Spinal cord (tissue), 10 donors: ENCODE results near the gene CDKN1A. TPM values are rescaled to one million over a fixed set of nuclear protein-coding genes. Genes with fewer than 3 reads are reported as not detected.
A peak's percentile ranks its signal among the peaks of the same experiment; 100 is the strongest.

ENCODE experiments used
- DNase-seq, 6 donors: peaks; one replicate each; pipeline versions ENCODE4 v3.0.0 to v3.0.0-alpha.2; 2013 to 2015; ENCODE audit warnings: low spot score in 6 of 6, low read depth in 4 of 6
- H3K27ac ChIP-seq: one replicate; pipeline ENCODE4 v1.5.1; 2013; ENCODE audit warnings: low read depth, low read length, control low read depth
- H3K27me3 ChIP-seq: one replicate; pipeline ENCODE4 v1.6.1; 2013; ENCODE audit warnings: low read length; ENCODE audit not compliant: control insufficient read depth, insufficient read depth
- H3K36me3 ChIP-seq: one replicate; pipeline ENCODE4 v1.6.1; 2013; ENCODE audit warnings: low read length; ENCODE audit not compliant: control insufficient read depth, insufficient read depth
- H3K4me1 ChIP-seq: one replicate; pipeline ENCODE4 v1.6.1; 2013; ENCODE audit warnings: low read length; ENCODE audit not compliant: control insufficient read depth, insufficient read depth
- H3K4me3 ChIP-seq: one replicate; pipeline ENCODE4 v1.5.1; 2013; ENCODE audit warnings: low read depth, low read length, control low read depth
- H3K9me3 ChIP-seq: one replicate; pipeline ENCODE4 v1.6.1; 2013; ENCODE audit warnings: low read length; ENCODE audit not compliant: control insufficient read depth, insufficient read depth
- WGBS: methylation state at CpG from one replicate; pipeline ENCODE4 v1.1.5; 2013; ENCODE audit warnings: missing lambda C conversion rate; ENCODE audit not compliant: insufficient coverage; 5-methylcytosine and 5-hydroxymethylcytosine counted together
- long read RNA-seq, 4 donors: transcript quantifications; one replicate each; lab custom pipeline, GENCODE V29; 2026
- polyA plus RNA-seq, 2 donors: library from polyadenylated mRNA; unstranded; fragments of 120-200 nt; gene quantifications; one replicate each; pipeline ENCODE4 v1.2.1, GENCODE V29; 2013; ENCODE audit not compliant: insufficient read length in 2 of 2
- total RNA-seq, 2 donors: library from RNA; depleted of rRNA in 1 of 2; stranded (reverse); fragments of 120-200 nt in 1 of 2; fragments of >200 nt in 1 of 2; gene quantifications; one replicate each; pipeline versions ENCODE4 v1.2.3 to v1.2.4, GENCODE V29; 2013 to 2014
- donor health status: healthy.

Gene CDKN1A
- total RNA-seq: 10 to 100 TPM in 1 of 2 donors, 1 to 10 TPM in 1; 9.1 to 10.6 TPM
- polyA plus RNA-seq: 1 to 10 TPM; 9.5 to 9.9 TPM
- long read RNA-seq, donor 1, transcript CDKN1A-201 (3 exons, 2,180 nt): major isoform, 6 of 7 reads
- long read RNA-seq, donor 1, partial matches to known transcripts: 0 of 7 reads
- long read RNA-seq, donor 1, other reads (novel, unspliced or antisense): 0 of 7 reads
- long read RNA-seq, donor 2, partial matches to known transcripts: 0 of 4 reads
- long read RNA-seq, donor 2, other reads (novel, unspliced or antisense): 0 of 4 reads
- long read RNA-seq, donor 3, partial matches to known transcripts: 0 of 1 reads
- long read RNA-seq, donor 3, other reads (novel, unspliced or antisense): 0 of 1 reads
- long read RNA-seq, donor 4, partial matches to known transcripts: 0 of 3 reads
- long read RNA-seq, donor 4, other reads (novel, unspliced or antisense): 0 of 3 reads

DNA sequence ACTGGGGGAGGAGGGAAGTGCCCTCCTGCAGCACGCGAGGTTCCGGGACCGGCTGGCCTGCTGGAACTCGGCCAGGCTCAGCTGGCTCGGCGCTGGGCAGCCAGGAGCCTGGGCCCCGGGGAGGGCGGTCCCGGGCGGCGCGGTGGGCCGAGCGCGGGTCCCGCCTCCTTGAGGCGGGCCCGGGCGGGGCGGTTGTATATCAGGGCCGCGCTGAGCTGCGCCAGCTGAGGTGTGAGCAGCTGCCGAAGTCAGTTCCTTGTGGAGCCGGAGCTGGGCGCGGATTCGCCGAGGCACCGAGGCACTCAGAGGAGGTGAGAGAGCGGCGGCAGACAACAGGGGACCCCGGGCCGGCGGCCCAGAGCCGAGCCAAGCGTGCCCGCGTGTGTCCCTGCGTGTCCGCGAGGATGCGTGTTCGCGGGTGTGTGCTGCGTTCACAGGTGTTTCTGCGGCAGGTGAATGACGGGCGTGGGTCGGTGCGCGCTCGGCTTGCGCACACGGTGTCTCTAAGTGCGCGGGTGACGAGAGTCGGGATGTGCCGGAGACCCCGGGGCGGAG is at the start of gene CDKN1A:
Gene CDKN1A (plus strand): TSS at position 227 of the 555 bp plus-strand sequence. CDS start 5,388 bp downstream, outside the sequence.
- Histone ChIP-seq H3K4me1 (peaks cover 36% of the 10 kb centered on the region), H3K4me3 (peak within 1 kb of the TSS; percentile 64), H3K27me3 (peaks cover 34% of the 10 kb centered on the region), H3K36me3 (no peaks in the 10 kb centered on the region), H3K27ac (no peak within 1 kb of the TSS), H3K9me3 (no peaks in the 10 kb centered on the region)
- under 1% methylated on average over 63 of the region's 63 CpGs for WGBS
- peak in 3 of 6 donors; percentile 35 to 87 (median 78) for DNase-seq

- DNase-seq: no peak
- H3K4me3 ChIP-seq: no peak overlapping the region
- H3K27ac ChIP-seq: no peak overlapping the region
- peaks cover 26% of the 10 kb centered on the region for H3K4me1 ChIP-seq
- H3K9me3 ChIP-seq: no peaks in the 10 kb centered on the region
- no peaks in the 10 kb centered on the region for H3K36me3 ChIP-seq
- WGBS: 93% methylated on average over 9 of the region's 11 CpGs
- no peaks in the 10 kb centered on the region for H3K27me3 ChIP-seq
These were observed 48.7 kb upstream of the CDKN1A start for GRCh38 chr6:36629784-36630183.

GRCh38 chr6:36631326-36632011 is 47.0 kb upstream of the CDKN1A start:
- no peak overlapping the region for H3K4me3 ChIP-seq
- 68% methylated on average over 6 of the region's 14 CpGs for WGBS
- peaks cover 23% of the 10 kb centered on the region for H3K4me1 ChIP-seq
- no peak overlapping the region for H3K27ac ChIP-seq
- no peaks in the 10 kb centered on the region for H3K36me3 ChIP-seq
- DNase-seq: no peak
- no peaks in the 10 kb centered on the region for H3K9me3 ChIP-seq
- no peaks in the 10 kb centered on the region for H3K27me3 ChIP-seq

DNA sequence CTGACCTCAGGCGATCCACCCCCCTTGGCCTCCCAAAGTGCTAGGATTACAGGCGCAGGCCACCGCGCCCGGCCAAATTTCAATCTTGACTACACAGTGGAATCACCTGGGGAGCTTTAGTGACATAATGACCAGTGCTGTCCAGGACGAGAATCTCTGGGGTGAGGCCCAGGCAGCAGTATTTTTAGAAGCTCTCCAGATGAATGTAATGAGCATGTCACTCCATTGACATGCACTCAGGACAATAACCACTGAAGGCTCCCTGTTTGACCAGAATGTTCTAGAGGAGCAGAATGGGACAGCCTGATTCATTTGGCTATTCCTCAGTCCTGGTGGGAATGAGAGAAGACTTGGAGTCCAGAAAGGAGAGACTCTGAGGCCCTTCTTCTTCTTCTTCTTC is 45.1 kb upstream of the CDKN1A start:
- Histone ChIP-seq H3K4me1 (peaks cover 27% of the 10 kb centered on the region), H3K36me3 (no peaks in the 10 kb centered on the region)
- whole genome bisulfite sequencing: 89% methylated on average over 6 of the region's 6 CpGs

GRCh38 chr6:36633915-36634314 is 44.6 kb upstream of the CDKN1A start:
- Histone ChIP-seq H3K9me3 (no peaks in the 10 kb centered on the region), H3K27ac (no peak overlapping the region), H3K36me3 (no peaks in the 10 kb centered on the region), H3K4me3 (no peak overlapping the region), H3K27me3 (no peaks in the 10 kb centered on the region), H3K4me1 (peaks cover 27% of the 10 kb centered on the region)
- WGBS: 30% methylated on average over 7 of the region's 9 CpGs
- peak in 2 of 6 donors; percentile 53 to 69 for DNase-seq

More for the DNA sequence above, 45.1 kb upstream of the CDKN1A start:
- no peak for DNase-seq
- no peaks in the 10 kb centered on the region for H3K27me3 ChIP-seq
- no peak overlapping the region for H3K27ac ChIP-seq
- no peaks in the 10 kb centered on the region for H3K9me3 ChIP-seq
- no peak overlapping the region for H3K4me3 ChIP-seq

GRCh38 chr6:36634317-36635108 is 44.0 kb upstream of the CDKN1A start:
- Histone ChIP-seq H3K27ac (no peak overlapping the region), H3K36me3 (no peaks in the 10 kb centered on the region), H3K4me3 (no peak overlapping the region), H3K27me3 (no peaks in the 10 kb centered on the region), H3K9me3 (no peaks in the 10 kb centered on the region), H3K4me1 (peaks cover 27% of the 10 kb centered on the region)
- 81% methylated on average over 9 of the region's 16 CpGs for WGBS
- DNase-seq: no peak

- Histone ChIP-seq H3K9me3 (no peaks in the 10 kb centered on the region), H3K36me3 (no peaks in the 10 kb centered on the region), H3K27ac (no peak overlapping the region), H3K4me1 (peaks cover 27% of the 10 kb centered on the region), H3K4me3 (no peak overlapping the region), H3K27me3 (no peaks in the 10 kb centered on the region)
- WGBS: 82% methylated on average over 1 of the region's 5 CpGs
- DNase-seq: no peak
These were observed 42.2 kb upstream of the CDKN1A start for GRCh38 chr6:36636283-36636682.

GRCh38 chr6:36636687-36637418 is 41.7 kb upstream of the CDKN1A start:
- DNase-seq: no peak
- no peaks in the 10 kb centered on the region for H3K27me3 ChIP-seq
- no peak overlapping the region for H3K4me3 ChIP-seq
- no peaks in the 10 kb centered on the region for H3K36me3 ChIP-seq
- 69% methylated on average over 9 of the region's 12 CpGs for WGBS
- H3K9me3 ChIP-seq: no peaks in the 10 kb centered on the region
- H3K4me1 ChIP-seq: peaks cover 27% of the 10 kb centered on the region
- no peak overlapping the region for H3K27ac ChIP-seq

DNA sequence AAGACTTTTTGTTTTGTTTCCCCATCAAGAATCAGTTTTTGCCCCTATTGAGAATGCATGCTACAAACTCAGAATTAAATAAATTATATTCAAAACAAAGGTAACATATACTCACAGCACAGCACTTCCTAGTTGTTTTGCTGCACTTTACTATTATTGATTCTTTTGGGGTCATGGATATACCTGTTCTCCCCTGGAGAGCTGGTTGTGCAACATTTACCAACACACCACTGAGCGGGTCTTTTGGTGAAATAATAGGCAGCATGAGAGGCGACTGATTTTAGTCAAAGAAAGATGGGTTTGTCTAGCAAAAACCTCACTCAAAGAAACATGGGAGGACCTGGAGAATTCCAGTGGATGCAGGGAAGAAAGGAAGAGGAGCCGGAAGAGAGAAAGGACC is 39.9 kb upstream of the CDKN1A start:
- DNase-seq: no peak
- H3K4me3 ChIP-seq: no peak overlapping the region
- H3K36me3 ChIP-seq: no peaks in the 10 kb centered on the region
- H3K9me3 ChIP-seq: no peaks in the 10 kb centered on the region
- no peaks in the 10 kb centered on the region for H3K27me3 ChIP-seq
- no peak overlapping the region for H3K27ac ChIP-seq
- peaks cover 32% of the 10 kb centered on the region for H3K4me1 ChIP-seq
- WGBS: 100% methylated on average over 1 of the region's 3 CpGs
